Activated naive CD4-positive, alpha-beta T cell treated with anti-CD3 and anti-CD28 coated beads, Interleukin-2, amount 10 ng/mL, durations not matched to agents 7 days and 5 days (primary cell): ENCODE data around the gene SLC30A9.

Experiments used
- CTCF ChIA-PET: fragments of 350-600 bp; sonication (Branson Sonifier 250); formaldehyde crosslinking; loops from one replicate; lab custom pipeline; 2021; ENCODE audit warnings: antibody characterized with exemption; lab: Charles Lee
- DNase-seq: peaks from one replicate; pipeline ENCODE4 v3.0.0-alpha.2; 2020
- H3K27ac Mint-ChIP-seq: one replicate; pipeline ENCODE4 v1.8.0; 2021; ENCODE audit warnings: mild to moderate bottlenecking, moderate library complexity, mixed read lengths
- H3K27me3 Mint-ChIP-seq: one replicate; pipeline ENCODE4 v1.8.0; 2021; ENCODE audit warnings: mild to moderate bottlenecking, mixed read lengths
- H3K36me3 Mint-ChIP-seq: one replicate; pipeline ENCODE4 v1.8.0; 2021; ENCODE audit warnings: mixed read lengths
- H3K4me1 Mint-ChIP-seq: one replicate; pipeline ENCODE4 v1.8.0; 2021; ENCODE audit warnings: mixed read lengths
- H3K4me3 Mint-ChIP-seq: one replicate; pipeline ENCODE4 v1.8.0; 2021; ENCODE audit warnings: mild to moderate bottlenecking, moderate library complexity, mixed read lengths
- H3K9me3 Mint-ChIP-seq: one replicate; pipeline ENCODE4 v1.8.0; 2021; ENCODE audit warnings: mixed read lengths

Gene SLC30A9

DNA sequence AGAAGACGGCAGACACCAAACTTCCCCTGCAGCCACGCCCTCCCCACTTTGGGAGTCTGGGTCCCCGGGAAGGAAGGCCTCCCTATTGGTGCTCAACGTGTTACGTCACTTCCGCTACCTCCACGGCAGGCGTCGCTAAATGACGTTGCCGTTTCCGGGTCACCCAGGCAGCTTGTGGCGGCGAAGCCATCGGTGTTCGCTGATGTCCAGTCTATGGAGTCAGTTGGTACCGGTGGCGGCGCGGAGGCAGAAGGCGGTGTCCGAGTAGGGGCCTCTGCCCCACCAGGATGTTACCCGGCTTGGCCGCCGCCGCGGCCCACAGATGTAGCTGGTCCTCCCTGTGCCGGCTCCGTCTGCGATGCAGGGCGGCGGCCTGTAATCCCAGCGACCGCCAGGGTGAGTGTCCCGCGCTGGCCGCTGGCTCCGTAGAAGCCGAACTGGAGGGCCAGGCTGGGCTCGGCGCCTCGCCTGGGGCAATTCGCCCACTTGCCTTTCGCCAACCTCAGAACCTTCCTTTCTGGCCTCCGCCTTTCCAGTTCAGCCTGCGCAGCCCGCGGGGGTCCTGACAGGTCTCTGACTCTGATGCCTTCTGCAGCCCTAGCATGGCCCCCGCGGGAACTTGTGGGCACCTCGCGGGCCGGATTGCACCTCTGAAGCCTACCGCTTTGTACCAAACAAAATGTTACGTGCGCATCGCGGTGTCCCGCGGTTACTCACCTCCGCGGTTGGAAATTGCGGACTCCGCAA lies at the start of gene SLC30A9:
Gene SLC30A9 (plus strand): TSS at position 166 of the 747 bp plus-strand sequence. CDS start 122 bp downstream, at position 288.
- Mint-ChIP-seq H3K27me3 (no peaks in the 10 kb centered on the region), H3K9me3 (no peaks in the 10 kb centered on the region), H3K27ac (peak within 1 kb of the TSS; percentile 86), H3K4me1 (peaks cover 32% of the 10 kb centered on the region), H3K4me3 (peak within 1 kb of the TSS; percentile 91), H3K36me3 (peaks cover 10% of the 10 kb centered on the region)
- CTCF ChIA-PET: interaction anchor here (1.1 to 1.5 kb wide), 2 partner anchors 10 to 27 kb away, joined by 3 read pairs; no protein-coding TSS in a partner anchor
- peak; percentile 96 for DNase-seq

DNA sequence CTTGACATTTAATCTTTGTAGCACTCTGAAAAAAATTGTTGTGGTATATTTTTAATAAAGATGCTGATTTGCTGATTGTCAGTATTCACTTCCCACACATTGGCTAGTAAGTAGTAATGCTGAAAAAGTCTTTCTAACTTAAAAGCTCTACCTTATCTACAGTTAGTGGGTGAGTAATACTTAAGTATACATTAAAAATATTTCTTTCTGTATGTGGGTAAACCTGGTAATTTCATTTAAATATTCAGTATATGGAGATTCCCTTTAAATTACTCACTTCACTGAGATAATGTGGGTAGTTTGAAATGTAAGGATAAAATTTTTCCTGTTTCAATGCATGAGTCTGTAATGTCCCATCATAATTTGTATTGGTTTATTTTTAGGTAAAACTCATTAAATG lies 49.5 kb upstream of the SLC30A9 start:
- DNase-seq: no peak
- no peak overlapping the region for H3K4me3 Mint-ChIP-seq
- no peaks in the 10 kb centered on the region for H3K27me3 Mint-ChIP-seq
- peaks cover 23% of the 10 kb centered on the region for H3K4me1 Mint-ChIP-seq
- H3K36me3 Mint-ChIP-seq: peaks cover 31% of the 10 kb centered on the region
- no peaks in the 10 kb centered on the region for H3K9me3 Mint-ChIP-seq
- CTCF ChIA-PET: no interaction called here
- H3K27ac Mint-ChIP-seq: no peak overlapping the region

- CTCF ChIA-PET: no interaction called here
- Mint-ChIP-seq H3K36me3 (peaks cover 34% of the 10 kb centered on the region), H3K27ac (no peak overlapping the region), H3K4me1 (peaks cover 2% of the 10 kb centered on the region), H3K27me3 (no peaks in the 10 kb centered on the region), H3K9me3 (no peaks in the 10 kb centered on the region), H3K4me3 (no peak overlapping the region)
- DNase-seq: no peak
Measured at GRCh38 chr4:41943506-41943905, 46.8 kb upstream of the SLC30A9 start.

- Mint-ChIP-seq H3K27ac (no peak overlapping the region), H3K36me3 (peaks cover 36% of the 10 kb centered on the region), H3K9me3 (no peaks in the 10 kb centered on the region), H3K4me3 (no peak overlapping the region), H3K4me1 (peaks cover 1% of the 10 kb centered on the region), H3K27me3 (no peaks in the 10 kb centered on the region)
- no peak for DNase-seq
- CTCF ChIA-PET: no interaction called here
Measured at GRCh38 chr4:41944089-41944488, 46.2 kb upstream of the SLC30A9 start.

DNA sequence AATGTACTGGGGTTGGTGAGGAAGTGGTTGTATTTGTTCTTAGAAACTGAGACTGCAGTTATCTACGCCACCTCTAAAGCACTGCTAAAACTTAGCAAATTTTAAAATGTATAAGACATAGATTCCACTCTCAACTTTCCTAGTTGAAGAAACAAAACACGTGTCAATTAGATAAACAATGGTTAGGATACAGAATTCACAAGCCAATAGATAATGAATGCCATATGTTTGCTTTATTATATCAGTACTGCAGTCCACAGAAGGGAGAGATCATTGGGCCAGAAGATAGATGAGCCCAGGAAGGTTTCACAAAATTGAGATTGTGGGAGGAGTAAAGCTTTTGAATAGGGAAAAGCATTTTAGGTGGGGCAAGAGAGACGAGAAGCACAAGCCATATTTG lies 40.8 kb upstream of the SLC30A9 start:
- Mint-ChIP-seq H3K9me3 (no peaks in the 10 kb centered on the region), H3K27me3 (no peaks in the 10 kb centered on the region), H3K4me3 (no peak overlapping the region), H3K27ac (no peak overlapping the region), H3K36me3 (peaks cover 55% of the 10 kb centered on the region), H3K4me1 (peaks cover 7% of the 10 kb centered on the region)
- CTCF ChIA-PET: no interaction called here
- DNase-seq: no peak

GRCh38 chr4:41957634-41958033 lies 32.7 kb upstream of the SLC30A9 start:
- no peak overlapping the region for H3K4me3 Mint-ChIP-seq
- H3K4me1 Mint-ChIP-seq: no peaks in the 10 kb centered on the region
- no peak for DNase-seq

GRCh38 chr4:41963105-41963504 lies 27.2 kb upstream of the SLC30A9 start:
- H3K27ac Mint-ChIP-seq: no peak overlapping the region
- CTCF ChIA-PET: interaction anchor here (1.0 kb wide), 1 partner anchor 27 kb away, joined by 3 read pairs; the partner anchor contains the start of gene SLC30A9
- no peak overlapping the region for H3K4me3 Mint-ChIP-seq
- H3K9me3 Mint-ChIP-seq: peaks cover 2% of the 10 kb centered on the region
- H3K4me1 Mint-ChIP-seq: no peaks in the 10 kb centered on the region
- no peak for DNase-seq
- H3K36me3 Mint-ChIP-seq: peaks cover under 1% of the 10 kb centered on the region
- no peaks in the 10 kb centered on the region for H3K27me3 Mint-ChIP-seq

More at GRCh38 chr4:41957634-41958033, 32.7 kb upstream of the SLC30A9 start:
- no peak overlapping the region for H3K27ac Mint-ChIP-seq
- H3K27me3 Mint-ChIP-seq: no peaks in the 10 kb centered on the region
- no peaks in the 10 kb centered on the region for H3K9me3 Mint-ChIP-seq
- CTCF ChIA-PET: no interaction called here
- peaks cover 14% of the 10 kb centered on the region for H3K36me3 Mint-ChIP-seq

DNA sequence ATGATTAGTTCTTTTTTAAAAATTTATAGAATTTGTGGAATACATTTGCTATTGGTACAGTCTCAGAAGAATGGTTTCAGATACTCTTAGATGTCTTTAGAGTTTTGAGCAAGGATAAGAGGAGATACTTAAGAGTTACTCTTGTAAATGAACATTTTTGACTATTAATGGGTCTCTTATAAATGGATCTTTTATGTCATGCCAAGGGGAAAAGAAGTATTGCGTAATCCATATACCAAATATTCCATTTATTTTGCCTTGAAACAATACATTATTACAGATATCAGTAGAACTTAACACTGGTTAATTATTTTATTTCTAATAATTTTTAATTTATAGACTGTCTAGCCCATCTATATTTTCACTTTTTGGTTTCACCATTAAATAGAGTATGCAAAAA lies 25.9 kb upstream of the SLC30A9 start:
- CTCF ChIA-PET: no interaction called here
- Mint-ChIP-seq H3K36me3 (peaks cover 3% of the 10 kb centered on the region), H3K27me3 (peaks cover 7% of the 10 kb centered on the region), H3K9me3 (peaks cover 10% of the 10 kb centered on the region), H3K4me3 (no peak overlapping the region), H3K27ac (no peak overlapping the region), H3K4me1 (no peaks in the 10 kb centered on the region)
- DNase-seq: no peak

GRCh38 chr4:41967392-41967791 lies 22.9 kb upstream of the SLC30A9 start:
- CTCF ChIA-PET: no interaction called here
- DNase-seq: no peak
- no peak overlapping the region for H3K27ac Mint-ChIP-seq
- peaks cover 10% of the 10 kb centered on the region for H3K9me3 Mint-ChIP-seq
- no peak overlapping the region for H3K4me3 Mint-ChIP-seq
- H3K27me3 Mint-ChIP-seq: peaks cover 8% of the 10 kb centered on the region
- peaks cover 3% of the 10 kb centered on the region for H3K36me3 Mint-ChIP-seq
- no peaks in the 10 kb centered on the region for H3K4me1 Mint-ChIP-seq

GRCh38 chr4:41969671-41970070 lies 20.7 kb upstream of the SLC30A9 start:
- H3K27me3 Mint-ChIP-seq: peaks cover 8% of the 10 kb centered on the region
- no peaks in the 10 kb centered on the region for H3K4me1 Mint-ChIP-seq
- CTCF ChIA-PET: no interaction called here
- DNase-seq: no peak
- H3K27ac Mint-ChIP-seq: no peak overlapping the region
- H3K4me3 Mint-ChIP-seq: no peak overlapping the region
- peaks cover 10% of the 10 kb centered on the region for H3K9me3 Mint-ChIP-seq
- H3K36me3 Mint-ChIP-seq: peaks cover 3% of the 10 kb centered on the region

GRCh38 chr4:41975341-41975740 lies 15.0 kb upstream of the SLC30A9 start:
- Mint-ChIP-seq H3K4me3 (no peak overlapping the region), H3K9me3 (no peaks in the 10 kb centered on the region), H3K27ac (no peak overlapping the region), H3K4me1 (no peaks in the 10 kb centered on the region), H3K36me3 (no peaks in the 10 kb centered on the region), H3K27me3 (peaks cover 8% of the 10 kb centered on the region)
- no peak for DNase-seq
- CTCF ChIA-PET: no interaction called here

DNA sequence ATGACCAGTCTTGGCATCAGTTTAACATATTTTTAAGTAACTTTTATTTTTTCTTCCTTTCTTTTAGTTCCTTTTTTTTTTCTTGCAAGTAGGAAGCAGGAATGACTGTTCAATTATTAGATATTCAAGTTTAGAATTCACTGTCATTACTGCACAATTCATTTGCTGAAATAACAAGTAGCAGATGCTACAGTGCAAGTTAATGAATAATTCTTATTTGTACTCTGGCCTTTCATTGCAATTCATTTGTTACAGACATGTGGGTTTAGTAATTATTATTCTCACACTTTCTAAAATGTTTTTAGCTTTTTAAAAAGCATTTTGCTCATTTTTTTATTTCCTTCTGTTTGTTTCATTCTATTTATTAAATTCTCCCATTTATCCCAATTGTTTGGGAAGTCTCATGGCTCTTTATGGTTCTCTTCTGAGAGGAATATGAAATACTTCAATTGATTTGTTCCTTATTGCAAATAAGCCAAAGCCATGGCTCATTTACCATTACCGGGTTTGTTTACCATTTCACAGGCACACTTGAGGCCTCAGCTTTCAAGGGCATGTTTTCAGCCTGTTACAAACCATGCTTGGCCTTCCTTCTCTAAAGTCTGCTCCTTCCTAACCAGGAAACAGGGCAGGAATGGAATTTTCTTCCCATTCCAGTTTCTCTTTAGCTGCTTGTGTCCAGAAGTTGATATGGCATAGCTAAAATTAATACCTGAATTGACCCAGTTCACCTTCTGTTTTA lies 13.4 kb upstream of the SLC30A9 start:
- DNase-seq: no peak
- Mint-ChIP-seq H3K27me3 (peaks cover 8% of the 10 kb centered on the region), H3K4me3 (no peak overlapping the region), H3K36me3 (no peaks in the 10 kb centered on the region), H3K4me1 (no peaks in the 10 kb centered on the region), H3K27ac (no peak overlapping the region), H3K9me3 (no peaks in the 10 kb centered on the region)
- CTCF ChIA-PET: interaction anchor here (1.0 kb wide), 1 partner anchor 12 kb away, joined by 3 read pairs; no protein-coding TSS in a partner anchor

- H3K27ac Mint-ChIP-seq: no peak overlapping the region
- DNase-seq: no peak
- peaks cover 8% of the 10 kb centered on the region for H3K27me3 Mint-ChIP-seq
- CTCF ChIA-PET: no interaction called here
- no peaks in the 10 kb centered on the region for H3K9me3 Mint-ChIP-seq
- no peaks in the 10 kb centered on the region for H3K4me1 Mint-ChIP-seq
- no peak overlapping the region for H3K4me3 Mint-ChIP-seq
- H3K36me3 Mint-ChIP-seq: no peaks in the 10 kb centered on the region
Measured at GRCh38 chr4:41977709-41978108, 12.6 kb upstream of the SLC30A9 start.

DNA sequence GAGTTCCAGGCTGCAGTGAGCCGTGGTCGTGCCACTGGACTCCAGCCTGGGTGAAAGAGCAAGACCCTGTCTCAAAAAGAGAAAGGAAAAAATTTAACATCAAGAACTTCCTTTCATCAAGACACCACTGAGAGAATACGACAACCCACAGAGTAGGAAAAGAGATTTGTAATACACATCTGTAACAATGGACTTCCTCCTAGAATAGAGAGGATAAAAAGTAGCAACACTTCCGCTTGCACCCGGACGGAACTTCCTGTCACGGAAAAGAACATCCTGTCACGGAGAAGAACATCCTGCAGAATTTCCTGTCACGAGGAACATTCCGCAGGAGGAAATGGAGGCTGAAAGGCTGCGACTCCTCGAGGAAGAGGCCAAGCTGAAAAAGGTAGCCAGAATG lies 8.9 kb upstream of the SLC30A9 start, which contains the start of gene DCAF4L1:
Gene DCAF4L1 (plus strand): TSS at position 301 of the 400 bp plus-strand sequence. CDS start 37 bp downstream, at position 338.
- Mint-ChIP-seq H3K36me3 (no peaks in the 10 kb centered on the region), H3K4me3 (no peak within 1 kb of the TSS), H3K9me3 (no peaks in the 10 kb centered on the region), H3K27me3 (peaks cover 4% of the 10 kb centered on the region), H3K4me1 (no peaks in the 10 kb centered on the region), H3K27ac (no peak within 1 kb of the TSS)
- CTCF ChIA-PET: no interaction called here
- no peak for DNase-seq
